ENCODE measurements around the gene CTSS. TPM values are rescaled to one million over a fixed set of nuclear protein-coding genes. Genes with fewer than 3 reads are reported as not detected.
A peak's percentile ranks its signal among the peaks of the same experiment; 100 is the strongest.
"Not testable (repeated sequence)": the region's sequence is repeated elsewhere in the genome, so short reads cannot be mapped to it uniquely, and the experiment has no call there.

CTSS gene
- polyA plus RNA-seq (ENCODE audit: insufficient read length): 19.2 TPM

- DNase-seq: peak; percentile 32
Observed at GRCh38 chr1:150765296-150765976, at the start of gene CTSS. Gene CTSS (minus strand): TSS chr1:150765778. CDS start chr1:150764763, 1,015 bp downstream.

- peak; percentile 45 for DNase-seq
Observed at GRCh38 chr1:150813028-150813707, 47.6 kb upstream of the CTSS start.

GRCh38 chr1:150810958-150811659 is 45.5 kb upstream of the CTSS start:
- DNase-seq: no peak

GRCh38 chr1:150809651-150810050 is 44.1 kb upstream of the CTSS start:
- DNase-seq: no peak

GRCh38 chr1:150808846-150809245 is 43.3 kb upstream of the CTSS start:
- DNase-seq: no peak

GRCh38 chr1:150808121-150808520 is 42.5 kb upstream of the CTSS start, which contains the start of gene CTSK:
Gene CTSK (minus strand): TSS chr1:150808260. CDS start chr1:150806805, 1,455 bp downstream.
- DNase-seq: peak; percentile 73

- DNase-seq: peak; percentile 47
Observed at GRCh38 chr1:150807249-150808023, 41.9 kb upstream of the CTSS start.

GRCh38 chr1:150805899-150806298 is 40.3 kb upstream of the CTSS start:
- DNase-seq: no peak

- no peak for DNase-seq
Observed at GRCh38 chr1:150804671-150805070, 39.1 kb upstream of the CTSS start.

- no peak for DNase-seq
Observed at GRCh38 chr1:150799089-150799488, 33.5 kb upstream of the CTSS start.

- no peak for DNase-seq
Observed at GRCh38 chr1:150798525-150798924, 32.9 kb upstream of the CTSS start.

- DNase-seq: no peak
Observed at GRCh38 chr1:150796374-150796773, 30.8 kb upstream of the CTSS start.

- DNase-seq: not testable (repeated sequence)
Observed at GRCh38 chr1:150793778-150794177, 28.2 kb upstream of the CTSS start.

GRCh38 chr1:150793221-150793620 is 27.6 kb upstream of the CTSS start:
- no peak for DNase-seq

GRCh38 chr1:150791585-150791984 is 26.0 kb upstream of the CTSS start:
- no peak for DNase-seq

- no peak for DNase-seq
Observed at GRCh38 chr1:150789396-150789795, 23.8 kb upstream of the CTSS start.

- DNase-seq: no peak
Observed at GRCh38 chr1:150788946-150789345, 23.4 kb upstream of the CTSS start.

- no peak for DNase-seq
Observed at GRCh38 chr1:150787455-150787854, 21.9 kb upstream of the CTSS start.

GRCh38 chr1:150780510-150780909 is 14.9 kb upstream of the CTSS start:
- no peak for DNase-seq

- DNase-seq: no peak
Observed at GRCh38 chr1:150778409-150778808, 12.8 kb upstream of the CTSS start.

GRCh38 chr1:150777544-150777943 is 12.0 kb upstream of the CTSS start:
- no peak for DNase-seq

GRCh38 chr1:150775931-150776505 is 10.4 kb upstream of the CTSS start:
- DNase-seq: not testable (repeated sequence)

Data from hindlimb muscle (tissue), 1 donor.